PC-9 (cell line): ENCODE data around the gene PLAAT3. TPM values are rescaled to one million over a fixed set of nuclear protein-coding genes. Genes with fewer than 3 reads are reported as not detected.

Experiments used
- BruUV-seq: library from RNA; stranded (reverse); fragments of 400-500 nt; replicated peaks from 2 replicates; lab custom pipeline; 2021; lab: Mats Ljungman, UMichigan
- CTCF ChIA-PET: fragments of 300-600 bp; sonication (Branson Sonifier 250); formaldehyde crosslinking; loops from one replicate; lab custom pipeline; 2022; ENCODE audit warnings: antibody characterized with exemption; lab: Charles Lee
- POLR2A ChIA-PET: fragments of 300-600 bp; sonication (Branson Sonifier 250); formaldehyde crosslinking; loops from one replicate; lab custom pipeline; 2022; ENCODE audit warnings: antibody characterized with exemption; ENCODE audit not compliant: unreplicated experiment; lab: Charles Lee
- DNase-seq, 2 experiments: peaks; one replicate each; pipeline versions ENCODE4 v3.0.0 to v3.0.0-alpha.2; 2015 to 2022; ENCODE audit warnings: mixed read lengths in 1 of 2
- H2AFZ ChIP-seq: fragments of 200-600 bp; sonication (generic); 2 replicates; pipeline ENCODE4 v1.8.1; 2017; ENCODE audit warnings: antibody characterized with exemption
- H3F3A ChIP-seq: fragments of 200-600 bp; sonication (generic); 2 replicates; pipeline ENCODE4 v1.8.1; 2017; ENCODE audit warnings: antibody characterized with exemption, mild to moderate bottlenecking, low read depth; ENCODE audit not compliant: insufficient read depth
- H3K27ac ChIP-seq: fragments of 200-600 bp; sonication (generic); 2 replicates; pipeline ENCODE4 v1.6.1; 2016; ENCODE audit warnings: mixed run types
- H3K27me3 ChIP-seq: fragments of 200-600 bp; sonication (generic); 2 replicates; pipeline ENCODE4 v1.6.1; 2016; ENCODE audit warnings: low read depth, mixed run types; ENCODE audit not compliant: insufficient read depth
- H3K36me3 ChIP-seq: fragments of 200-600 bp; sonication (generic); 2 replicates; pipeline ENCODE4 v1.6.1; 2016; ENCODE audit warnings: low read depth, mixed run types
- H3K4me1 ChIP-seq: fragments of 200-600 bp; sonication (generic); replicated peaks from 2 replicates; pipeline ENCODE4 v1.6.1; 2016; ENCODE audit warnings: mixed run types; ENCODE audit not compliant: insufficient read depth
- H3K4me2 ChIP-seq: fragments of 200-600 bp; sonication (generic); 2 replicates; pipeline ENCODE4 v1.6.1; 2017; ENCODE audit warnings: mixed run types
- H3K4me3 ChIP-seq: fragments of 200-600 bp; sonication (generic); 2 replicates; pipeline ENCODE4 v1.6.1; 2016; ENCODE audit warnings: mixed run types
- H3K79me2 ChIP-seq: fragments of 200-600 bp; sonication (generic); 2 replicates; pipeline ENCODE4 v1.6.1; 2017; ENCODE audit warnings: low read depth, mixed run types
- H3K9me2 ChIP-seq: fragments of 200-600 bp; sonication (generic); 2 replicates; pipeline ENCODE4 v1.8.1; 2017; ENCODE audit warnings: mild to moderate bottlenecking; ENCODE audit not compliant: insufficient read depth
- H3K9me3 ChIP-seq: fragments of 200-600 bp; sonication (generic); 2 replicates; pipeline ENCODE4 v1.8.1; 2016; ENCODE audit warnings: low read depth; ENCODE audit not compliant: insufficient read depth
- H4K20me1 ChIP-seq: fragments of 200-600 bp; sonication (generic); 2 replicates; pipeline ENCODE4 v1.8.1; 2017; ENCODE audit not compliant: insufficient read depth
- EZH2 ChIP-seq: fragments of 200-600 bp; sonication (generic); IDR thresholded peaks from 2 replicates; pipeline ENCODE4 v1.8.0; 2017; ENCODE audit warnings: antibody characterized with exemption, low read depth
- intact Hi-C: fragments of 100-400 bp; cut with micrococcal nuclease; formaldehyde crosslinking; loops from one replicate; pipeline ENCODE4 v1.10.0; 2022; ENCODE audit not compliant: unreplicated experiment
- total RNA-seq: library from RNA; stranded (reverse); gene quantifications from 2 replicates; pipeline ENCODE4 v1.2.3, GENCODE V29; 2021
- TF ChIP-seq, protein P1 (sequence below): fragments of 200-600 bp; sonication (generic); conservative IDR thresholded peaks from 2 replicates; pipeline ENCODE4 v1.6.1; 2017; ENCODE audit warnings: mixed run types, antibody characterized with exemption, mild to moderate bottlenecking, moderate library complexity

PLAAT3 gene
- total RNA-seq, 1 experiment from 2014 or later = 240 TPM

DNA sequence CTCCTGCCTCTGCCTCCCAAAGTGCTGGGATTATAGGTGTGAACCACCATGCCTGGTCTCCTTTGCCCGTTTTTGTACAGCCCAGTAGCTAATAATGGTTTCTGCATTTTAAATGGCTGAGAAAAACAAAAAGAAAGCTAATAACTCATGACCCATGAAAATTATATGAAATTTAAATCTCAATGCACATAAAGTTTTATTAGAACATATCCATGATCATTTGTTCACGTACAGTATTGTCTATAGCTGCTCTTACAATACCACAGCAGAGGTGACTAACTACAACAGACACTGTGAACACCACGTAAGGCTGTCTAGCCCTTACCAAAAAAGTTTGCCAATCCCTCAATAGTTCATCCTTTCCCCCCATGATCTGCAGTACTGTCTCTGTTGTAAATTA lies 44.7 kb downstream of the PLAAT3 start:
- no peaks in the 10 kb centered on the region for H3K9me2 ChIP-seq
- H3K9me3 ChIP-seq = peaks cover 4% of the 10 kb centered on the region; the same call in 1 of the 2 replicates
- no peak overlapping the region for H3K4me3 ChIP-seq
- peaks cover 48% of the 10 kb centered on the region for H3F3A ChIP-seq
- H3K27ac ChIP-seq = peak overlapping the region; percentile 91
- H3K4me2 ChIP-seq = no peak overlapping the region
- no peak overlapping the region for H2AFZ ChIP-seq
- H3K79me2 ChIP-seq = no peaks in the 10 kb centered on the region
- no peak for TF ChIP-seq EZH2
- TF ChIP-seq, protein P1, sequence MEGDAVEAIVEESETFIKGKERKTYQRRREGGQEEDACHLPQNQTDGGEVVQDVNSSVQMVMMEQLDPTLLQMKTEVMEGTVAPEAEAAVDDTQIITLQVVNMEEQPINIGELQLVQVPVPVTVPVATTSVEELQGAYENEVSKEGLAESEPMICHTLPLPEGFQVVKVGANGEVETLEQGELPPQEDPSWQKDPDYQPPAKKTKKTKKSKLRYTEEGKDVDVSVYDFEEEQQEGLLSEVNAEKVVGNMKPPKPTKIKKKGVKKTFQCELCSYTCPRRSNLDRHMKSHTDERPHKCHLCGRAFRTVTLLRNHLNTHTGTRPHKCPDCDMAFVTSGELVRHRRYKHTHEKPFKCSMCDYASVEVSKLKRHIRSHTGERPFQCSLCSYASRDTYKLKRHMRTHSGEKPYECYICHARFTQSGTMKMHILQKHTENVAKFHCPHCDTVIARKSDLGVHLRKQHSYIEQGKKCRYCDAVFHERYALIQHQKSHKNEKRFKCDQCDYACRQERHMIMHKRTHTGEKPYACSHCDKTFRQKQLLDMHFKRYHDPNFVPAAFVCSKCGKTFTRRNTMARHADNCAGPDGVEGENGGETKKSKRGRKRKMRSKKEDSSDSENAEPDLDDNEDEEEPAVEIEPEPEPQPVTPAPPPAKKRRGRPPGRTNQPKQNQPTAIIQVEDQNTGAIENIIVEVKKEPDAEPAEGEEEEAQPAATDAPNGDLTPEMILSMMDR = no peak
- H3K27me3 ChIP-seq = no peaks in the 10 kb centered on the region
- ChIA-PET POLR2A (no interaction called here), CTCF (no interaction called here)
- BruUV-seq = no TSS peak
- H3K36me3 ChIP-seq = peaks cover 4% of the 10 kb centered on the region; the same call in 1 of the 2 replicates
- intact Hi-C loops = loop anchor here (10.0 kb wide), 2 partner anchors 55 to 95 kb away; no protein-coding TSS in a partner anchor
- peaks cover 48% of the 10 kb centered on the region for H3K4me1 ChIP-seq
- no peak for DNase-seq
- no peaks in the 10 kb centered on the region for H4K20me1 ChIP-seq

DNA sequence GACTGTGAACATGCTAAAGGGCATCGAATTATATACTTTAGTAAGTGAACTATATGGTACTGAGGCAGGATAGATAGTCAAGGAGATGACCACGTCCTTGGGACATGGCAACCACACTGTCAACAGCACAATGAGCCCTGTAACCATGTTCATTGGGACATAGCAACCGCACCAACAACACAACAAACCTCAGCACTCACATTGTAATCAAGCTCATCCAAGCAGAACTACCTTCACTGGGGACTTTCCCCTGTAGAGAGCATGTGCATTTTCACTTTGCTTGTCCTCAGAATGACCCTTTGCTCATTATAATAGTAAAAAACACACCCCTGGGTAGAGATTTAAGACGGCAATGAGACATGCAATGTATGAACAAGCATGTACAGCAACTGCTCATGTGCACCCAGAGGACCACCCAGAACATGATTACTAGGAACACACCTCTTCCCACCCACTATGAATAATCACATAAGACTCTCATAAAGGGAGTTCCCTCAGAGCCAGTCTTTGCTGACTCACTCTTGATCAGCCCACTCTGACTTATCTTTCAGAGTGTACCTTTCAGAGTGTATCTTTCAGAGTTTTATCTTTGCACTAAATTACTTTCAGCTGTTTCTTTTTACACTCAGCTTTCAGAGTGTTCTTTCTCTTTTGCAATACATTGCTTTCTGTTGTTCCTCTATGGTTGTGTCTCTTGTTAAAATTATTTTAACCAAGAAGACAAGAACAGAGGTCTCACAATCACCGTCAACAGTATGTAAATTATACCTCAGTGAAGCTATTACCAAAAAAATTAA lies 47.0 kb downstream of the PLAAT3 start:
- CTCF ChIA-PET = interaction anchor here (1.2 kb wide), 1 partner anchor 13 kb away, joined by 3 read pairs; no protein-coding TSS in a partner anchor
- TF ChIP-seq, protein P1 = no peak
- no peak for TF ChIP-seq EZH2

DNA sequence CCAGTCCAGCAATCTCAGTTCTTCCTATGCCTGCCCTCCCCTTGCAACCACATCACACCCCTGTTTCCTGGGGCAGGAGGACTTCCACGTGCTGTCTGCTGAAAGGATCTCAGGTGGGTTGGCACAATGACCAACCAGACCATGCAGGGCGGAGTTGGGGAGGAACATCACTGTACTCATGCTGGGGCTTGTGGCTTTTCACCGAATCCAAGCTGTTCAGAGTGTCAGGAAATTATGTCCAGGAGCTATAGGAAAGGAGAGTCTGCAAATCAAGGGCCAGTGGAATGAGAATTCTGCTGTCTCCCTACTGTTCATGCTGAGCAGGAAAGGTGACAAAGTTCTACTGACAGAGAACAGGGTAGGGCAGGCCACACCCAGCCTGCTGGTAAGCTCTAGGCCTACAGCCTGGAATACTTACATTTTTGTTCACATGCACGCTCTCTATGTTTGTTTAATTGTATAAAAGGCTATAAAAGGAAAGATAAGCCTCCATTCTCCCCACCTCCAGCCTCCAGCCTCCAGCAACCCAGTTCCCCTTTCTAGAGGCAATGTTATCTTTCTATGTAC lies 49.4 kb downstream of the PLAAT3 start:
- Histone ChIP-seq H3K36me3 (no peaks in the 10 kb centered on the region), H3K9me3 (peaks cover under 1% of the 10 kb centered on the region; the same call in 1 of the 2 replicates), H3K4me2 (peak overlapping the region; percentile 34), H3F3A (peaks cover 41% of the 10 kb centered on the region), H3K4me3 (no peak overlapping the region), H3K27me3 (no peaks in the 10 kb centered on the region), H2AFZ (no peak overlapping the region), H4K20me1 (no peaks in the 10 kb centered on the region), H3K9me2 (no peaks in the 10 kb centered on the region), H3K27ac (peak overlapping the region; percentile 77), H3K4me1 (peaks cover 61% of the 10 kb centered on the region), H3K79me2 (no peaks in the 10 kb centered on the region)
- intact Hi-C loops = loop anchor here (10.0 kb wide), 2 partner anchors 50 to 90 kb away; no protein-coding TSS in a partner anchor
- TF ChIP-seq, protein P1 = no peak
- TF ChIP-seq EZH2 = no peak
- DNase-seq = peak; percentile 75 to 88
- no TSS peak for BruUV-seq
- ChIA-PET CTCF (interaction anchor here (1.0 to 1.1 kb wide), 2 partner anchors 32 to 44 kb away, joined by 4 read pairs; no protein-coding TSS in a partner anchor), POLR2A (interaction anchor here (0.6 to 1.1 kb wide), 4 partner anchors 19 to 49 kb away, joined by 3 to 4 read pairs (median 4); partner anchors contain the start of gene PLAAT3)

More for the DNA sequence above, 47.0 kb downstream of the PLAAT3 start:
- Histone ChIP-seq H3K4me2 (peak overlapping the region; percentile 63), H3K79me2 (no peaks in the 10 kb centered on the region), H3K36me3 (no peaks in the 10 kb centered on the region), H3K9me3 (peaks cover 4% of the 10 kb centered on the region; the same call in 1 of the 2 replicates), H3K27me3 (no peaks in the 10 kb centered on the region), H3K4me1 (peaks cover 56% of the 10 kb centered on the region), H3K27ac (peak overlapping the region; percentile 91), H2AFZ (peak overlapping the region; percentile 39), H3F3A (peaks cover 48% of the 10 kb centered on the region), H4K20me1 (no peaks in the 10 kb centered on the region), H3K4me3 (peak overlapping the region; percentile 35; the same call in 1 of the 2 replicates), H3K9me2 (no peaks in the 10 kb centered on the region)
- no TSS peak for BruUV-seq
- POLR2A ChIA-PET = interaction anchor here (0.5 to 1.0 kb wide), 5 partner anchors 35 to 686 kb away, joined by 3 to 9 read pairs (median 3); partner anchors contain the start of genes PLAAT3 and SLC3A2
- DNase-seq = peak; percentile 72 to 96
- intact Hi-C loops = loop anchor here (1.0 to 10.0 kb wide), 5 partner anchors 14 to 92 kb away; no protein-coding TSS in a partner anchor
